Thoracic aorta (tissue), 2 donors: Measurements from ENCODE around the gene RPS10. TPM values are rescaled to one million over a fixed set of nuclear protein-coding genes. Genes with fewer than 3 reads are reported as not detected.
"Not testable (repeated sequence)": the region's sequence is repeated elsewhere in the genome, so short reads cannot be mapped to it uniquely, and the experiment has no call there.

Experiments used
- ATAC-seq: fragments of 150-250 bp; one replicate; pipeline ENCODE4 v1.8.0; 2017; ENCODE audit warnings: low read depth; ENCODE audit not compliant: insufficient number of reproducible peaks, low FRiP score
- DNase-seq: peaks from one replicate; pipeline ENCODE4 v3.0.0-alpha.2; 2020; ENCODE audit warnings: low spot score
- H3K27ac ChIP-seq, 2 donors: fragments of 200-600 bp; sonication (generic); 1 replicate in 1 of 2; 2 replicates in 1 of 2; pipeline ENCODE4 v1.5.1; 2016; ENCODE audit warnings: mild to moderate bottlenecking in 2 of 2, moderate library complexity in 2 of 2
- H3K27me3 ChIP-seq: fragments of 200-600 bp; sonication (generic); replicated peaks from 2 replicates; pipeline ENCODE4 v1.6.0; 2016; ENCODE audit warnings: mild to moderate bottlenecking; ENCODE audit not compliant: insufficient read depth
- H3K36me3 ChIP-seq: fragments of 200-600 bp; sonication (generic); one replicate; pipeline ENCODE4 v1.5.1; 2016
- H3K4me1 ChIP-seq, 2 donors: fragments of 200-600 bp; sonication (generic); 1 replicate in 1 of 2; 2 replicates in 1 of 2; pipeline versions ENCODE4 v1.5.1 to v1.6.0; 2016; ENCODE audit warnings: low read depth in 2 of 2, mild to moderate bottlenecking in 1 of 2; ENCODE audit not compliant: control insufficient read depth in 1 of 2
- H3K4me3 ChIP-seq: fragments of 200-600 bp; sonication (generic); 2 replicates; pipeline ENCODE4 v1.5.1; 2016; ENCODE audit warnings: mild to moderate bottlenecking
- H3K9me3 ChIP-seq: fragments of 200-600 bp; sonication (generic); 2 replicates; pipeline ENCODE4 v1.5.1; 2016
- CTCF ChIP-seq: fragments of 200-600 bp; sonication (generic); IDR thresholded peaks from one replicate; pipeline ENCODE4 v1.5.1; 2019; ENCODE audit warnings: antibody characterized with exemption
- total RNA-seq, 2 donors: library from RNA; depleted of rRNA; stranded (reverse); fragments of >200 nt; gene quantifications; one replicate each; pipeline versions ENCODE4 v1.1.0 to v1.2.3, GENCODE V29; 2016

RPS10 gene
- total RNA-seq, 2 donors from 2014 or later, result 975 to 1,344 TPM

- Histone ChIP-seq H3K36me3 (no peaks in the 10 kb centered on the region), H3K4me3 (no peak overlapping the region), H3K9me3 (no peaks in the 10 kb centered on the region), H3K27me3 (no peaks in the 10 kb centered on the region), H3K4me1 (peaks cover 8 to 29% of the 10 kb centered on the region in 2 donors), H3K27ac (no peak overlapping the region)
- DNase-seq (no peak), ATAC-seq (no peak)
- no peak for TF ChIP-seq CTCF
Observed at GRCh38 chr6:34373511-34373910, 52.4 kb downstream of the RPS10 start.

GRCh38 chr6:34371865-34372264 is 54.0 kb downstream of the RPS10 start:
- H3K9me3 ChIP-seq, DNase-seq, H3K4me3 ChIP-seq, H3K27me3 ChIP-seq, H3K27ac ChIP-seq, H3K36me3 ChIP-seq, ATAC-seq: not testable (repeated sequence)
- H3K4me1 ChIP-seq, result peaks cover 8 to 21% of the 10 kb centered on the region in 2 donors

GRCh38 chr6:34370361-34370760 is 55.5 kb downstream of the RPS10 start:
- Histone ChIP-seq H3K4me3 (no peak overlapping the region), H3K36me3 (no peaks in the 10 kb centered on the region), H3K4me1 (peaks cover 8 to 21% of the 10 kb centered on the region in 2 donors), H3K27ac (no peak overlapping the region), H3K9me3 (no peaks in the 10 kb centered on the region), H3K27me3 (no peaks in the 10 kb centered on the region)
- no peak for ATAC-seq
- DNase-seq, result no peak
- TF ChIP-seq CTCF, result no peak

GRCh38 chr6:34369385-34369784 is 56.5 kb downstream of the RPS10 start:
- DNase-seq (no peak), ATAC-seq (no peak)
- no peak overlapping the region for H3K27ac ChIP-seq
- no peaks in the 10 kb centered on the region for H3K9me3 ChIP-seq
- no peaks in the 10 kb centered on the region for H3K27me3 ChIP-seq
- no peak for TF ChIP-seq CTCF
- no peak overlapping the region for H3K4me3 ChIP-seq
- peaks cover under 1 to 19% of the 10 kb centered on the region in 2 donors for H3K4me1 ChIP-seq
- no peaks in the 10 kb centered on the region for H3K36me3 ChIP-seq

Other genes with a start within 250 kb of the RPS10 start
- 10 to 100 TPM; 20.7 to 28.0 TPM for gene HMGA1, start 189.2 kb downstream of the RPS10 start, total RNA-seq
- 10 to 100 TPM in 1 of 2 donors, 1 to 10 TPM in 1; 7.1 to 41.3 TPM for gene SMIM29, start 177.1 kb downstream of the RPS10 start, total RNA-seq
- gene NUDT3, start 33.4 kb downstream of the RPS10 start, total RNA-seq, result 10 to 100 TPM; 34.8 to 46.8 TPM
- under 1 TPM in 1 of 2 donors, not detected in 1; 0.14 TPM for gene PACSIN1, start 40.0 kb upstream of the RPS10 start, total RNA-seq
- not detected for gene SPDEF, start 130.3 kb upstream of the RPS10 start, total RNA-seq